Urothelium cell line (cell line): ENCODE measurements around the gene NUP62.

Experiments
- DNase-seq: peaks from one replicate; pipeline ENCODE4 v3.0.0; 2011; ENCODE audit warnings: low spot score, mixed read lengths
- FAIRE-seq: peaks from 2 replicates; lab custom pipeline; 2011; peaks lifted over from hg19 to GRCh38; lab: Jason Lieb, UNC

Gene NUP62

GRCh38 chr19:49882643-49883042, 46.7 kb downstream of the NUP62 start:
- FAIRE-seq, result no peak
- no peak for DNase-seq

DNA sequence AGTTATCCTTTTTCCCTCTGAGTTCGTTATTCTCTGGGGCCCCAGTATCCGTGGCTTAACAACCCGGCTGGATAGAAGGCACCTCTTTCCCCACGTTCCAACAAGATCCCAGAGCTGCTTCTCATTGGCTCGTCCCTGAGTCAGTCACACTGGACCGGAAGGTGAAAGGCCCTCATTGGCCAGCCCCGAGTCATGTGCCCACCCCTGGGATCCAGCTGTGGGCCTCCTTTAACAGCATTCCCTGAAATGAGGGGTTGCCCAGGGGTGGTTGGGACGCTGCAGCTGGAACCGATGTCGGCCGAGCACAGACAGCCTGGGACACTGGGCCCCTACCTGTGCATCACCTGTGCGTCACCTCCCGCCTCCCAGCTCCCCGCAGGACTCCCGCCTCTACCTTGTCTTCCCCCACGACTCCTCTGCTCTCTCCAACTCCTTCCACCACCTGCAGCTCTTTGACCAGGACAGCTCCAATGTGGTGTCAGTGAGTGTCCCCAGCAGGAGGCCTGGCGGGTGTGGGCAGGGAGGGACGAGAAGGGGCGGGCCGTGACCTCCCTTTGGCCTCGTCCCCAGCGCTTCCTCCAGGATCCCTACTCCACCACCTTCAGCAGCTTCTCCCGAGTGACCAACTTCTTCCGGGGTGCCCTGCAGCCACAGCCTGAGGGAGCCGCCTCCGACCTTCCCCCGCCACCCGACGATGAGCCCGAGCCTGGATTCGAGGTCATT, 47.5 kb downstream of the NUP62 start:
- DNase-seq (no peak), FAIRE-seq (no peak)

- DNase-seq, result no peak
- FAIRE-seq, result no peak
These were observed 48.1 kb downstream of the NUP62 start for GRCh38 chr19:49881186-49881585.

- FAIRE-seq (no peak), DNase-seq (no peak)
These were observed 49.0 kb downstream of the NUP62 start for GRCh38 chr19:49880162-49880869.

DNA sequence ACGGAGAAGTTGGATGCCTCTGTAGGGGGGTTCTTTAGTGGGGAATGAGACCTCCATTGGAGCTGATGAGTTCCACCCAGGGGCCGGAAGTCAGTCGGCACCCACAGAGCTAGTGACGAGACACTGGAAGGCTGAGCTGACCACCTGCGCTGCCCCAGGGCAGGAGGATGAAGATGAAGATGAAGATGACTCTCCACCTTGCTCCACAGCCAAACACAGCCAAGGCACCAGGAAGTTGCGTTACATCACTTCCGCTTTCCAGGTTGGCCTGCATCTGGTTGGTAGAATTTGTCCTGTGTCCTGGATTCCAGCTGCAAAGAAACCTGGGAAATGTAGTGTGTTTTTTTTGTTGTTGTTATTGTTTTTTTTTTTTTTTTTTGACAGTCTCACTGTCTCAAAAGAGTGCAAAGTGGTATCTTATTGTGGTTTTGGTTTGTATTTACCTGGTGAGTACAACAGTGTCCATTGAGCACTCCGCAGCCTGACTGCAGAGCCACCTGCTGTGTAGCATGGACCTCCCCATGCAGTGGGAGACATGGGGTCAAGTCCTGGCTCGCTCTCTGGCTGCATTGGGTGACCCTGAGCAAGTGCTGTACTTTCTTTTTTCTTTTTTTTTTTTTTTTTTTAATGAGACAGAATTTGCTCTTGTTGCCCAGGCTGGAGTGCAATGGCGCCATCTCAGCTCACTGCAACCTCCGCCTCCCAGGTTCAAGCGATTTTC, 49.9 kb downstream of the NUP62 start:
- FAIRE-seq, result no peak
- no peak for DNase-seq

DNA sequence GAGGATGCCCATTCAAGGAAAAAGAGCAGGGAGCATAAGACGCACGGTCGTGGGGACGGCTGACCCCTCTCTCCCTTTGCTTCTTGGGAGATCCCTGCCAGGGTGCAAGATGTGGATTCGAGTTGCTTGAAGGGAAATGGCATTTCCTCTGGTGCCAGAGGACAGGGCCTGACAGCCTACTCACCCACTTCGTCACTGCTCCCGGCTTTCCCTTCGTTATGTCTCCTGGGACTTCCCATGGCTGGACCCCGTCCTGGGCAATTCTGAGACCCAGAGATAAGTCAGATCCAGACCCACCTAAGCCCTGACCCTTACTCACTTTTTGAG, 50.6 kb downstream of the NUP62 start:
- no peak for FAIRE-seq
- no peak for DNase-seq

DNA sequence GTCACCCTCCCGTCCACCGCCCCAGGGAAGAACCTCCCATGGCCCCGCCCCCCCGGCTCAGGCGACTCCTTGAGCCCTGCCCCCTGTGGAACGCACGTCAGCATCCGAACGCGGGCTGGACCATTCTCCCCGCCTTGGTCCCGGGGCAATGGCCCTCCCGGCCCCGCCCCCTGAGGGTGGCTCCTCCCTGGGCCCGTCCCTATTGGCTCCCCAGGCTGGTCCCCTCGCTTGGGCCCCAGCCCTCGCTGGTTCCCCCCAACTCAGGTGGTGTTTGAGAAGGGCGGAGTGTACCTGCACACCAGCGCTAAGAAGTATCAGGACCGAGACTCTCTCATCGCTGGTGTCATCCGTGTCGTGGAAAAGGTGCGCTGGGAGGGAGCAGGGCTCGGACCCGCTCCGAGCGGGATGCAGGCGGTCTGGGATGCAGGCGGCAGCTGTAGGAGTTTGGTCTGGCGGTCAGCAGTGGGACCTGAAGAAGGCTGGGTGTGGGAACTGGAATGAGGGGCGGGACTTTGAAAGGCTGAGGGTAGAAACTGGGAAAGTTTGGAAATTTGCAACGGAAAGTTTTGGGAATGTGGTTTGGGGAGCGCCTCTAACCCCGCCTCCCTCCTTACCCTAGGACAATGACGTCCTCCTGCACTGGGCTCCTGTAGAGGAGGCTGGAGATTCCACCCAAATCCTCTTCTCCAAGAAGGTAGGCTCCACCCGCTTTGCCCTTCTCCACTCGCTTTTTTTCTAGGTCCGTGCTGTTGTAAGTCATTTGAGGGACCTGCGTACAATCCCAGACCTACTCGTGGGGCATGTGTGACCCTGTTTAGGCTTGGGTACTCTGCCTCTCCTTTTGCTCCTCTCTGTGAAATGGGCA, 51.2 kb downstream of the NUP62 start:
- FAIRE-seq, result no peak
- peak; percentile 98 for DNase-seq

GRCh38 chr19:49877020-49877878, 52.1 kb downstream of the NUP62 start, which contains the start of the genes AKT1S1 and TBC1D17:
Gene AKT1S1 (minus strand): TSS chr19:49877355. CDS start chr19:49873295, 4,060 bp downstream.
Gene TBC1D17 (plus strand): TSS chr19:49877702. CDS start chr19:49877724, 22 bp downstream.
- FAIRE-seq (peak; percentile 96), DNase-seq (peak; percentile 97)

DNA sequence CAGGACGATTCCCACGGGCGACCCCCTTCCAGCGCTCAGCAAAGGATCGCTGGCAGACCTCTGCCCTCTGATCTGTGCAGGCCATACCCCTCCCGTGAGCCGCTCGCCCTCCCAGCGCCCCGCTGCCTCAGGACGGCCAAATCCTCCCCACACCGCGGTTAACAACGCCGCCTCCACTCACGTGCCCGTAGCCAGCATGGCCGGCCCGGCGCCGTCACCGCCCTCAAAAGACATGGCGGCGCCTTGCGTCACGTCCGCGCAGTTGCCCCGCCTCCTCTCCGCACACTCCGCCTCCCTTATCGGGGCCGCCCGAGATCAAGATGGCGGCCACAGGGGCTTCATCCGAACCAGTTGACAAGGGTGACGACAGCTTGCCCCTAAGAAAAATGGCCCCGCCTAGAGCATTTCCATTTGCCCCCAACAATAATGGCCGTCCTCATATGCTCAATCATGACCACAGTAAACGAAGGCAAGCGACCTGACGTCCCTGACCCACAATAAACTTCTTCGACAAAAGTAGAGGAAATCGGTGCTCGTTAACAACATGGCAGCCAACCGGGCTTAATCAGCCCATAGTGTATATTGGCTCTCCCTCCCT, 52.8 kb downstream of the NUP62 start:
- FAIRE-seq, result peak; percentile 92

DNA sequence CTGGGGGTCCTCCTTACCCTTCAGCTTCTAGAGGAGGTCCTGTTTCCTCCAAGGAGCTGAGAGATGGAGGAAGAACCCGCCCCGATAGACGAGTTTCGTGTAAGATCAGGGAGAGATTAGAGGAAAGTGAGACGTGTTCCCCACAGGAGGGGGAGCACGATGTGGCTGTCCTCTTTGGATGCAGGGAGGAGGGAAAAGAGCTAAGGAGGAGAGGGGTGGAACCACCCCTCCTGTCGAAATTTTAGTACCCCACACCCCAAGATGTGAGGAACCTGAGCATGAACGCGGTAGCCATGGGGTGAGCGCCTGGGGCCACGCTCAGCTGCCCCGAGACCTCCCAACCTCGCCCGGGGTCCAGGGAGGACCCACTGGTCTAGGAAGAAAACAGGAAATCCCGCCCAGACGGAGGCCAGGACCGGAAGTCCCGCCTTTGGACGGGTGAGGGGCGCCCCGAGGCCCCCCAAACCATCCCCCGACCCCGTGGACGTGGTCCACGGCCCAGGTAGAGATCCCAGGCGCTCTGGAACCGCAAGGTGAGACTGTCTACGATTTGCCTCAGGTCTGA, 53.4 kb downstream of the NUP62 start:
- DNase-seq, result peak; percentile 56
- FAIRE-seq, result no peak

More for the DNA sequence above, 52.8 kb downstream of the NUP62 start:
- DNase-seq, result peak; percentile 86

DNA sequence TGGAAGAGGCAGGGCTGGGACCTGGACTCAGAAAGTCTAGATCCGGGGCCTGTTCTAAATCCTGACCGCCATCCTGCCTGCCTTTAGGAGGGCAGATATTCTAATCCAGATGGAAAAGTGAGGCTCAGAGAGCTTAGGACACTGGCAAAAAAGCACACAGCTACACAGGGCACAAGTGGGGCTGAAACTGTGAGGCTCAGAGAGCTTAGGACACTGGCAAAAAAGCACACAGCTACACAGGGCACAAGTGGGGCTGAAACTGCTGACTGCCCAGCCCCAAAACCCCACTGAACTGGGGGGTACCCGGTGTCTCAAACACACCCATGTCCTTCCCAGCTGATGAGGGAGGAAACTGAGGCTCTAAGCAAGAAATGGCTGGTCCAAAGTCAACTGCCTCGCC, 54.1 kb downstream of the NUP62 start:
- no peak for DNase-seq

DNA sequence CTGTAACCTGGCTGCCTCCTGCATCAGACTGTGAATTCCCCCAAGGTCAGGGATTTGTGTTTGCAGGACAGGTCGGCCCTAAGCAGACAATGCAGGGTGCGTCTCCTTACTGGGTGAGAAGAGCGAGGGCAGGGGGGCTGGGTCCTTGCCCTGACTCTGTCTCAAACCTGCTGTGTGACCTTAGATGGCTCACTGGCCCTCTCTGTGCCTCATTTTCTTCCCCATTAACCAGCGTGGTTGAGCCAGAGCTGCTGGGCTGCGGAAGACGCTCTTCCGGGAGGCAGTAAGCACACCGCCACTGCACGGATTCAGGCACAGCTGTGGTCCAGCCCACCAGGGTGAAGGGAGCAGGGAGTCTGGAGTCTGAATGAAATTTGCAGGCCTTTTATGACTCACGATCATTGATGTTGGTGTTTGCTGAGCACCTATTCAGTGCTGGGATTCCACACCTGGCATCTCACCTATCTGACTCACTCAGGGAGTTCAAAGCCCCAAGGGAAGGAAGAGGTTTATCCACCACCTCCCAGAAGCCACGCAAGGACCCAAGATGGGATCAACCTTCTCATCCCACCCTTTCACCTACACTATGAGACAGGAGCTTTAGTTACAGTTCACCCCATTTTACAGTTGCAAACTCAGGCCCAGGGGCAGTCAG, 54.7 kb downstream of the NUP62 start:
- no peak for DNase-seq
- FAIRE-seq, result no peak

More for the DNA sequence above, 54.1 kb downstream of the NUP62 start:
- FAIRE-seq, result no peak

GRCh38 chr19:49873834-49874233, 55.5 kb downstream of the NUP62 start:
- DNase-seq (no peak), FAIRE-seq (no peak)

DNA sequence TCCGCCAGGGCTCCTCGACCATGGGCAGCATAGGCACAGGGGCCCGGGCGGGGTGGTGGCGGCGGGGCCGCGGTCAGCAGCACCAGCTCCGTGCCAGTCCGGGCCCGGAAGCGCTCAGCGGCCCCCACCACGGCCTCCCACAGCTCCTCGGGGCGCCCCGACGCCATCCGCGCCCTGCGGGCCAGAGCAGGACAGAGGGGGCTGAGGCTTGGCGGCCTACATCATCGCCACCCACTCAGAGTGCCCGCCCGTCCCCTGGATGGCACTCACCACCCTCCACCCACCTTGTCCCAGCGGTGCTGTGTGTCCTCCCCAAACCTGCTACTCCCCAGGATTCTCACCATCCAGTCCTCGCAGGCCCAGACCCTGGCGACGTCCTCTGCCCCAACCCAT, 56.2 kb downstream of the NUP62 start:
- FAIRE-seq, result no peak
- DNase-seq, result no peak

DNA sequence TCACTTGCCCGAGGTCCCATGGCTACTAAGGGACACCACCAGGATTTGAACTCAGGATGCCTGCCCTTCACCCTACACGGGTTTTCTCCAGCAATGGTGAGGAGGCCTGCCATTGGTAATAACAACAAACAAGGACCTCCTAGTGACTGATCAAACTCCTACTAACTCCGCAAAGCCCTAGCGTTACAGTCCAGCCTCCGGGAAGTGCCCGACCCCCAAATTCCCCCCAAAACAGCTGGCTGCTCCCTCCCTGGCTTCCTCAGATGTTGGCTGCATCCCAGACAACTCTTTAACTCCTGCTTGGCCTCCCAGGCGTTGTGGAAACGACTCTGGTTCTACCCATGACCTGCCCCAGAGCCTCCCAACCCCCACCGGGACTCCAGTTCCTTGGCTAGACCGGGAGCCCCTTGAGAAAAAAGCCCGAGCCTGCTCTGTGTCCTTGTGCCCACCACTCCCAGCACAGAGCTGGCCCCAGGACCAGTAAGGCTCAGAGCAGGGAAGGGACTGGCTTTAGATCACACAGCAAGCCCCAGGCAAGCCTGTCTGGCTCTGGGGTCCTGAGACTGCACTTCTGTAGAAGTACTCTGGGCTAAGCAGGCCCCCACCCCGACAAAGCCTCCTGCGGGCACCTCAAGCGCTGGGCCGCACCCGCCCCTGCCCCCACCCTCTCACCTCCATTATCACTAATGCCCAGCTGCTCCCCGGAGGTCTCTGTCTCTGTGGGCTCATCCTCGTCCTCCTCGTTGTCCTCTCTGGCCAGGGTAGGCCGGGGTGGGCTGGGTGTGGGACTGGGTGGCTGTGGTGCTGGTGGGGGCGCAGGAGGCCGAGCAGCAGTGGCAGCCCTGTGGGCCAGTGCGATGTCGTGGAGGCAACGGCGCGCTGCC, 56.8 kb downstream of the NUP62 start:
- DNase-seq, result no peak

DNA sequence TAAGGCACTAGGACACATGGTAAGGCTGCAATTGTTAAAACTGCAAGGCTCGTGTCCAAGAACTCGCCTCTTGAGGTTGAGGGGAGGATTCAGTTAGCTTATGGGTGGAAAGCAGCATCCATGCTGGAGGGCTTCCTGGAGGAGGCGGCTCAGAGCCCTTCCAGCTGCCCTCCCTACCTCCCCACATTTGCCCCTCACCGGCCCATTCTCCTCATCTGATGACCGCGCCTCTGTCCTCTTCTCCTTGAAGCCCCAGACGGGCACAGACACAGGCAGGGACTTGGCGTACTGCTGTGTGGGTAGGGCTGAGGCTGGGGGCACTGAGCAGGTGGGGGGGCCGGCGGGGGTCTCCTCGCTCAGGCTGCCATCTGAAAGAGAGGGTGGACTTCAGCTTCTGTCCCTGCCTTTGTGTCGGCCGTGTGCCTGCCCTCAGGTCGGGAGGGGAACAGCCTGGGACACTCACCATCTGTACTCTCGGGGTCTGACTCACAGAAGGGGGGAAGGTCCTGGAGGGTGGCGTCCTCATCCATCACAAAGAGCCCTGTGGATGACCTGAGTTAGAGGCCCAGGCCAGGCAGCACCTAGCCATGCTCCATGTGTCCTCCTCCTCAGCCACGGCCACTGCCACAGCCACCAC, 57.8 kb downstream of the NUP62 start:
- DNase-seq (no peak), FAIRE-seq (no peak)

More for the DNA sequence above, 56.8 kb downstream of the NUP62 start:
- no peak for FAIRE-seq

DNA sequence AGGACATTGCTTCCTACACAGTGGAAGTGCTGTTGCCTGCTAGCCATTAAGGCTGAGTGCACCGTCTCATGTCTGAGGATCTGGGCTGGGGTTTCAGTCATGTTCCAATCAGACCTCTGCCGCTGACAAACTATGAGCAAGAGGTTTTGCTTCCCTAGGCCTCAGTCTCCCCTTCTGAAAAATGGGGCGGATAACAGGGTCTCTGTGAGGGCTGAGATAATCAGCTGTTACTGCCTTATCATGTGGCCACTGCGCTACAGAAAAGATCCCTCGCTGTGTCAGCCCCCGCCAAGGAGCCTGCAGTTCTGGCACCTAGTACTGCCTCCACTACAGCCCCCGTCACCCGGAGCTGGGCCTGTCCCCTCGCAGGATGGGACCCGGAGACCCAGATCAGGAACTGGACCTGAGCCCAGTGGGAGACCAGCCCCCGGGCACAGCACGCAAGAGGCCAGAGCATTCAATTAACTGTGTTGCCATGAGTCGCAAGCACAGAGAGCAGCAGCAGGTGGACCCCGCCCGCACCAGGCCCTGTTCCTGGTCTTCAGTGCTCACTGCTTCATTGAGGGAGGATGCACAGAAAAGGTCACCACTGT, 58.9 kb downstream of the NUP62 start:
- DNase-seq (no peak), FAIRE-seq (peak; percentile 20)
